CD4-positive, alpha-beta T cell treated with Interleukin-2 at 100 ng/mL for 4 hours (primary cell): ENCODE results near the gene FRYL.
"Not testable (repeated sequence)": the region's sequence is repeated elsewhere in the genome, so short reads cannot be mapped to it uniquely, and the experiment has no call there.

Source experiments
- DNase-seq: peaks from one replicate; pipeline ENCODE4 v3.0.0-alpha.2; 2020; ENCODE audit warnings: low spot score

FRYL gene

DNA sequence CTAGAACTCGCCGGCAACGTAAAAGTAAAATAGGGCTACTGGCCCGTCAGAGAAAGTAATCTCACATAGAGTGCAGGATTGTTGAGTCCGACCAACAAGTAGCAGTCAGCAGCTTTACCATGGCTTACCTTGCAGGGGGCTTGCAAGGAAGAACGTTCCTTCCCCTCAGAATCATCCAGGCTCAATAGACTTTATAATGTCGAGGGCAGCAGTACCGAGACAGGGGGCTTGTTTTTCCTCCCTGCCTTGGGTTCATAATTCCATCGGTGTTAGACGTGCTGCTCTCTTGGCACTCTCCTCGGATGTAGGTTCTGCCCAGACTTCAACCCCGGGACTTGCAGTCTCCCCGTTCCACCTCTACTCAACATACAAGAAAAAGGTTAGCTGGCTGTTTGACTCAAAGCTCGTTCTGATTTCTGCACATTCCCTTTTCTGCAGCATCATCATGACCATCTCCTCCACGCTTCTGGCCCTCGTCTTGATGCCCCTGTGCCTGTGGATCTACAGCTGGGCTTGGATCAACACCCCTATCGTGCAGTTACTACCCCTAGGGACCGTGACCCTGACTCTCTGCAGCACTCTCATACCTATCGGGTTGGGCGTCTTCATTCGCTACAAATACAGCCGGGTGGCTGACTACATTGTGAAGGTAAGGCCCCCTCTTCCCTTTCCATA lies 295.4 kb downstream of the FRYL start:
- no peak for DNase-seq

GRCh38 chr4:48483777-48484493 lies 296.1 kb downstream of the FRYL start:
- no peak for DNase-seq

DNA sequence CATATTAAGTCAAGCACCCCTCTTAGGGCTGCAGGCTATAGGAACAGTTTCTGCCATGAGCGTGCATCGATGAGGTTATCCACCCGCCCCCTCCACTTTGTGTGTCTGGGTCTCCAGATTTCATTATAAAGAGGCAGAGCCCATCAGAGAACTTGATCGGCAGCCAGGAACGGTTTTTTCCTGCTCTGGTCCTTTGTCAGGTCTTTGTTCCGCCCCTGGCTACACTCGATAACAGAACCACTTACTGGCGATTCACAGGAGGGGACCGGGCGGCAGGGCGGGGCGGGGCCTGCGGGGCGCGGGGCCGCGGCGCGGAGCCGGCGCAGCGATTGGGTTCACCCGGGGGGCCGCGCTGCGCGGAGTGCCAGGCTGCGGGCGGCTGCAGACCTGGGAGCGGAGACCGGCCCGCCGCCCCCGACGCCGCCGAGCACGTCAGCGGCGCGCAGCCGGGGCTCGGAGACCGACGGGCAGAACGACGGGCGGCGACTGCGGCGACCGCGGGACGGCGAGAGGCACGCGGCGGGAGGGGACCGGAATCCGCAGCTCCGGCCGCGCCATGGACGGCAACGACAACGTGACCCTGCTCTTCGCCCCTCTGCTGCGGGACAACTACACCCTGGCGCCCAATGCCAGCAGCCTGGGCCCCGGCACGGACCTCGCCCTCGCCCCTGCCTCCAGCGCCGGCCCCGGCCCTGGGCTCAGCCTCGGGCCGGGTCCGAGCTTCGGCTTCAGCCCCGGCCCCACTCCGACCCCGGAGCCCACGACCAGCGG lies 296.9 kb downstream of the FRYL start, which contains the start of gene SLC10A4:
Gene SLC10A4 (plus strand): TSS at position 338 of the 771 bp plus-strand sequence. CDS start 219 bp downstream, at position 557.
- DNase-seq = no peak

DNA sequence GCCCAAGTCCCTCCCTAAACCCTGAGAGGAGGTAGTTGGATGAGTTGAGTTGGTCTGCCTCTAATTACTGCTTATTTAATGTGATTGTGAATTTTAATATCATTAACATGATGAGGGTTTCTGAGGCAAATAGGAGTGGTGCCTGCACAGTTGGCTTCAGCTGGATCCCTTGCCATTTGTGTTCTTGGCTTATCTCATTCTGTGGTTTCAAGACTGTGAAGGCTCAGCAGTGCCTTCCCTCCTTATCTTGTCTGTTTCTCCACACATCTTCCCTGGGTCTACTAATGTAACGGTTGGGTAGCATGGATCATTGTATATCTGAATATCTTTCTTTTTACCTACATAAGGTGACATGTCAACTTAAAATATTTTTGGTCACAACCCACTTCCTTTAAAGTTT lies 298.5 kb downstream of the FRYL start:
- no peak for DNase-seq

GRCh38 chr4:48478273-48478672 lies 301.8 kb downstream of the FRYL start:
- no peak for DNase-seq

GRCh38 chr4:48475770-48476169 lies 304.3 kb downstream of the FRYL start:
- no peak for DNase-seq

GRCh38 chr4:48472794-48473193 lies 307.3 kb downstream of the FRYL start:
- DNase-seq = no peak

DNA sequence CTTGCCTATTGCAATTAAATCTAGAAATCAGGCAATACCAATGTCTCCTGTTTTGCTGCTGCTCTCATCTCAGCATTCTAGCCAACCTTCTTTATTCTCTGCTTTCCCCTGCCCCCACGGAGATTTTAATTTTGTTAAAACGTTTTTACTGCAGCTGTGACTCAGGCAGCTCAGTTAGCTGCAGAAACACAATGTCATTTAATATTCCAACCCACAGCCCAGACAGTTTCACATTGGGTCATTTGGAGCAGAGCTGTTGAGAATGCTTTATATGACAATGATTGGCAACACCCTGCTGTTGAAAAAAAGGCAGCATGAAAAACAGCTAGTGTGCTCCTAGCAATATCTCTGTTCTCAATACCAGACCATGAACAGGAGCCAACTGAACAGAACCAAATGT lies 309.5 kb downstream of the FRYL start:
- no peak for DNase-seq

GRCh38 chr4:48470137-48470536 lies 309.9 kb downstream of the FRYL start:
- DNase-seq = no peak

DNA sequence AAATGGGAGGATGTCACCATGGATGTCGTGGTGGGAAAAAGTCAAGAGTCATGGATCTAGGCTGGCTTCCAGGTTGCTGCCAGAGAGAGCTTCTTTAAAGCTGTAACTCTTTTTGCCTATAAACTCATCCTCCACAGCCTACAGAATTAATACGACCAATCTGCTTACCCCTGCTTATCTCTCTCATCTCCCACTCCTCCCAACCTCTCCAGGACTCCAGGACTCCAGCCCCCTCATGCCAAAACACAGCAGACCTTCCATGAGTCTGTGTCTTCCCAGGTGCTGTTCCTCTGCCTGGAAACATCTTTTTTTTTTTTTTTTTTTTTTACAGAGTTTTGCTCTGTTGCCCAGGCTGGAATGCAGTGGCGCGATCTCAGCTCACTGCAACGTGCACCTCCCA lies 312.2 kb downstream of the FRYL start:
- no peak for DNase-seq

GRCh38 chr4:48467442-48467841 lies 312.6 kb downstream of the FRYL start:
- DNase-seq = no peak

- no peak for DNase-seq
Measured at GRCh38 chr4:48462363-48462762, 317.7 kb downstream of the FRYL start.

DNA sequence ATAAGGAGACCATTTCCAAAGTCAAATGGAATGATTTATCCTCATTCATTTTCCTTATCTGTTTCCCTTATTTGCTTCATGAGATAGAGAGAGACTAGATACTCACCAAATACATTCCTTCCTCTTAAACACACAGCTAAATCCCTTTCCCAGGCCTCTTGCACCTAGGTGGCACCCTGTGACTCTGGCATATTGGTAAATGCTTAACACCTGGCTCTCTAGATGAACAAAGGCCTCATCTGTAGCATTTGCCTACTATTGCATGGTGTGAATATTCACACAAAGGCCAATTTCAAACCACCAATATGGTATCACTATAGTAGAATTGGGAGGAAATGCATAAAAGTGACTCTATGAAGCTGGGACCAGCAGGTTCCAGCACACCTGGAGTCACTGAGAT lies 319.1 kb downstream of the FRYL start:
- DNase-seq = no peak

- no peak for DNase-seq
Measured at GRCh38 chr4:48454591-48454990, 325.5 kb downstream of the FRYL start.

DNA sequence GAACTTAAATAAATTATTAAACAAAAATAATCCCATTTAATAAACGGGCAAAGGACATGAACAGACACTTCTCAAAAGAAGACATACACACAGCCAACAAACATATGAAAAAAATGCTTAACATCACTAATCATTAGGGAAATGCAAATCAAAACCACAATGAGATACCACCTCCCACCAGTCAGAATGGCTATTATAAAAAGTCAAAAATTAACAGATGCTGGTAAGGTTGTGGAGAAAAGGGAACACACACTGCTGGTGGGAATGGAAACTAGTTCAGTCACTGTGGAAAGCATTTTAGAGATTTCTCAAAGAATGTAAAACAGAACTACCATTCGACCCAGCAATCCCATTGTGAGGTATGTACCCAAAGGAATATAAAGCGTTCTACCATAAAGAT lies 328.4 kb downstream of the FRYL start:
- not testable (repeated sequence) for DNase-seq

DNA sequence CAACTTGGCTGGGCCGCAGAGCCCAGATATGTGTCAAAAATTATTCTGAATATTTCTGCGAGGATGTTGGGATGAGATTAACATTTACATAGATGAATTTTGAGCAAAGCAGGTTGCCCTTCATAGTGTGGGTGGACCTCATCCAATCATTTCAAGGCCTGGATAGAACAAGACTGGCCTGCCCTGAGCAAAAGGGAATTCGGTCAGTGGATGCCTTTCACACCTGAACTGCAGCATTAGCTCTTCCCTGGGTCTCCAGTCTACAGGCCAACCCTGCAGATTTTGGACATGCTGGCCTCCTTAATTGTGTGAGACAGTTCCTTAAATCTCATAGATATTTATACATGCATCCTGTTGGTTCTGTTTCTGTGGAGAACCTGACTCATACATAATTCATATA lies 329.3 kb downstream of the FRYL start:
- no peak for DNase-seq

DNA sequence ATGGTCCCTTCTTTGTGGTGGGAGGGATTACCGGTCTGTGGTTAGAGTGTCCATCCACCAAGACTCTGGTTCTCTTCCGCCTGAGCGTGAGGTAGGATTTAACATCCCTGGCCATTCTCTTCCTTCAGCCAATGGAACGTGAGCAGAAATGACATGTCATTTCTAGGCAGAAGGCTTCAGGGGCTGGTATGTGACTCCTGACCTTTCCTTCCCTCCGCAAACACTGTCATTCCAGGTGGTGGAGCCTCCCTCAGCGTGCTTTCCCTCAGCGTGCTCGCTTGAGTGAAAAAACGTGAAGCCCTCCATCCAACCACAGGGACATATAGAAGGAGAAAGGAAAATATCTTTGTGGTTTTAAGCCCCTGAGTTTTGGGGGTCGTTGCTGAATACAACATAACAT lies 330.9 kb downstream of the FRYL start:
- no peak for DNase-seq
